HG03095 (cell line): ENCODE results near the gene ZNF91.
"Not testable (repeated sequence)": the region's sequence is repeated elsewhere in the genome, so short reads cannot be mapped to it uniquely, and the experiment has no call there.

Experiments used
- ATAC-seq: cut with Tn5 transposase; IDR thresholded peaks from one replicate; pipeline ENCODE4 v1.9.1; 2021; ENCODE audit warnings: moderate library complexity; ENCODE audit not compliant: unreplicated experiment

ZNF91 gene

DNA sequence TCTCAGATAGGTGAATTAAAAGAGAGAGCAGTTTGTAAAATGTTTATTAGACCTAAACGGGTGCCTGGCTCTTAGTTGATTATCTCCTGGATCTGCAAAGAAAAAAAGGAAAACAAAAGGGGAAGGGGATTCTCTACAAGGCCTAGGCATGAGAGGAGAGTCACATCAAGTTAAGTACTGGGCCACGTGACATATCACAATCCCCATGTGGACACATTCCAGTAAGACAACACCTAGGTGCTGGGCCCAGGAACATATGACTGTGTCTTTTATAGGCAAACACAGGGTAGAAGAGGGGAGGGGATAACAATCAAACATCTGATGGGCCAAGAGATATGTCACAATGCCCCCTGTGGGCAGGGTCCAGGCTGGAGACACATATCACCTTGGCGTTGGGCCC is 4.2 kb upstream of the ZNF91 start:
- ATAC-seq, result no peak

DNA sequence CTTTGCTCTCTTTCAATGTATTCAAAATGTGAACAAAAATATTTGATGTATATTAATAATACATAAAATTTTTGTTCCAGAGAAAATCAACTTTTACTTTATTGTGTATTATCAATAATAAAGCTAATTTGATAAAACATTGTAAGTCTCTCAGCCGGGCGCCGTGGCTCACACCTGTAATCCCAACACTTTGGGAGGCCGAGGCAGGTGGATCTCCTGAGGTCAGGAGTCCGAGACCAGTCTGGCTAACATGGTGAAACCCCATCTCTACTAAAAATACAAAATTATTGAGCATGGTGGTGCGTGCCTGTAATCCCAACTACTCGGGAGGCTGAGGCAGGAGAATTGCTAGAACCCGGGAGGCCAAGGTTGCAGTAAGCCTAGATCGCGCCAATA is 449 bp upstream of the ZNF91 start:
- not testable (repeated sequence) for ATAC-seq

DNA sequence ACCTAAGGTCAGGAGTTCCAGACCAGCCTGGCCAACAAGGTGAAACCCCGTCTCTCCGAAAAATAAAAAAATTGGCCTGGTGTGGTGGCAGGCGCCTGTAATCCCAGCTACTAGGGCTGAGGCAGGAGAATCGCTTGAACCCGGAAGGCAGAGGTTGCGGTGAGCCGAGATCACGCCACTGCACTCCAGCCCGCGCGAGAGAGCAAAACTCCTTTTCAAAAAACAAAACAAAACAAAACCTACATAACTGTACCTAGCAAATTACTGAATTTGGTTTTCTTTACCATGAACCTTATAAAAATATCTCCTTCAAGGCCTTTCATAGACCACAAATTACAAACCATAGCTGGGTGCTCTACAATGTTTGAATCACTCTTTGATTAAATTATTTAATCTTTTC is 760 bp downstream of the ZNF91 start:
- ATAC-seq, result no peak

DNA sequence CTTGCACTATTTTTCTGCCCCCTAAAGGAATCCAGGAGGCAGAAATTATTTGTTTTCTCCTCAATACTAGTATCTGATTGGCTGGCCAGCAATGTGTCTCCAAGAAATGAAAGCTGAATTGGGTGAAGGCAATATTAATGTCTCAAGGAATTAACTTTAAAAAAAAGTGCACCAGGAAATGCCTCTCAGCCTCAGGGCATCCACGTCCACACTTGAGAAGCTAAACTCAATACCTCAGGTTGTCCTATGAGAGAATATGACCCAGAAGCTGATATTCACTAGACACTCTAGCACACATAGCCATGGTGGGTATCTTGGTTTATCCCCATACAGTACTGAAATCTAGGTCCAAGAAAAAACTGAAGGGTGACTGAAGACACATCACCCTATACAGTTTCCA is 2.1 kb downstream of the ZNF91 start:
- no peak for ATAC-seq

DNA sequence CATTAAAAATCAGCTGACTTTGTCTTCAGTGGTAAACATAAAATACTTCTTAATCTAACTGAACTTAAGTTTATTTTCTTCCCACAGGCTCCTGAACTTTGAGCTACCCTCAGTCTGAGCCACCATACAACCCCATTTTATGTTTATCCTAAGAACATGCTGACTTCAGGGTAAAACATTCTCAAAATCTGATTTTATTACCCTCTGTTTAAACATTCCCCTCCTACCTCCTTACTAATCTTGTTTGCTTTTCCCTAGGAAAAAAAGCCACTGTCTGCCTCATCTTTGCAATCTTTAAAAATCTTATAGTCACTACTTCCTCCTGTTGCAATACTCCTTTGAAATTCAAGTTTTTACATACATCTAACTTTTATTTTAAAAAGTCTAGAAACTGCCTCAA is 4.0 kb downstream of the ZNF91 start:
- no peak for ATAC-seq

DNA sequence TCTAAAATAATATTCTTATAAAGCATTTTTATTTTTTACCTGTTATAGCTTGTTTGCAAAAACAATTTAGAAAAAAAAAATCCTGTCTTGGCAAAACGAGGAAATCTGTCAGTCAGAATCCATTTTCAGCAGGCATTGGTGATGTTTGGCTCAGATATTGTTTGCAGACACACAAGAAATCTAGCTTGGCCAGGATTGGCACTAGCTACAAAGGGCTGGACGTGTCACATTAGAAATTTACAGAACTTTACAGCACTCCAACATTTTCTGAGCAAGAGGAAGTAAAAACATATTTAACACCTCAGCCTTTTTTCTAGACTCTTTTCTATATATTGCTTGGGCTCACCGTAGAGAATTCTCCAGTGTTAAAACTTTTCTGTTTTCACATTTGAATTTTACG is 9.9 kb downstream of the ZNF91 start:
- ATAC-seq, result no peak

DNA sequence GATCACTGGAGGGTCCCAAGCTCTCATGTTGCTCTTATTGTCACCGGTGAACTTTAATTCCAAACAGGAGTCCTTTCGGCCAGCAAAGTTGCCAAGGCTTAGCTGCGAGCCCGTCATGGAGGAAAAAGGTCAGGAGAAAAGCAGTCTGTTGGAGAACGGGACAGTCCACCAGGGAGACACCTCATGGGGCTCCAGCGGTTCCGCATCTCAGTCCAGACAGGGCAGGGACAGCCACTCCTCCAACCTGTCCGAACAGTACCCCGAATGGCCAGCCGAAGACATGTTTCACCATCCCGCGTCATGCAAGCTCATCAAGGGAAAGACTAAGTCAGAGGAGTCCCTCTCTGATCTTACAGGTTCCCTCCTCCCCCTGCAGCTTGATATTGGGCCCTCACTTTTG is 10.4 kb downstream of the ZNF91 start:
- ATAC-seq, result no peak

DNA sequence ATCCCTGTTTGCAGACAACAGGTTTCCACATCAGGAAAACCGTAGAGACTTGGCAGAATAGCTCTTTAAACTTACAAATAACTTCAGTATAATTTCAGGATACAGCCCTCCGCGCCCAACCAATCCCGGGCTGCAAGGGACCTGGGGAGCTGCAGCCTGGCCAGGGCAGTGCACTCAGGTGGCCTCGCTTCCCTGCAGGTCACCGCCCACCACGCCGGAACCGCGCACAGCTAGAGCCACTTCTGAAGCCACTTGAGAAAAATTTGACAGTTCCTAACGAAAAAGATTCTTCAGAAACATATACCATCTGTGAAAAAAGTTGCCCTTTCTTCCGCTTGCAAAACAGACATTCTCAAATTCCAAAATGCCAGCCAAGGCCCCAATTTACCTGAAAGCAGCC is 11.1 kb downstream of the ZNF91 start:
- ATAC-seq, result no peak

DNA sequence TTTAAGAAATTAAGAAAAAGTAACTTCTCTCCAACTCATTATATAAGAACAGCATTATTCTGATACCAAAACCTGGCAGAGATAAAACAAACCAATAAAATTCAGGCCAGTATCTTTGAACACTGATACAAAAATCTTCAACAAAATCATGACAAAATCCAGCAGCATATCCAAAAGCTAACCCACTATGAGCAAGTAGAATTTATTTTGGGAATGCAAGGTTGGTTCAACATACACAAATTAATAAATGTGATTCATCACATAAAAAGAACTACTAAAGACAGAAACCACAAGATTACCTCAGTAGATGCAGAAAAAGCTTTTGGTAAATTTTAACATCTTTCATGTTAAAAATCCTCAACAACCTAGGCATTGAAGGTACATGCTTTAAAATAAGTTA is 12.3 kb downstream of the ZNF91 start:
- ATAC-seq, result no peak

DNA sequence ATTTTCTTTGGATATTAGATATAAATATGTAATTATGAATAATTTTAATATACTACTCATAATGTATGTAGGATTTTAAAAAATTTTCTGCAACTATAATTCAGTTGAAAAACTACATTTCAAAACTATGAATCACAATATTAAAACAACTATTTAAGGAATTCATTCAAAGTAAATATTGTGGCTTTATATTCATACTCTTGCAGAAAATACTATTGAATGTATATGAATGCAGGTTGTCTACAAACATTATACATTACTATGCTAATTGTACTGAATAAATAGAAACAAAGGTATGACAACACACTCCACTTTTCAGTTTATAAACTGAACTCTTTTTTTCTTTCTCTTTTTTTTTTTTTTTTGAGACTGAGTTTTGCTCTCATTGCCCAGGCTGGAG is 14.2 kb downstream of the ZNF91 start:
- ATAC-seq, result no peak

DNA sequence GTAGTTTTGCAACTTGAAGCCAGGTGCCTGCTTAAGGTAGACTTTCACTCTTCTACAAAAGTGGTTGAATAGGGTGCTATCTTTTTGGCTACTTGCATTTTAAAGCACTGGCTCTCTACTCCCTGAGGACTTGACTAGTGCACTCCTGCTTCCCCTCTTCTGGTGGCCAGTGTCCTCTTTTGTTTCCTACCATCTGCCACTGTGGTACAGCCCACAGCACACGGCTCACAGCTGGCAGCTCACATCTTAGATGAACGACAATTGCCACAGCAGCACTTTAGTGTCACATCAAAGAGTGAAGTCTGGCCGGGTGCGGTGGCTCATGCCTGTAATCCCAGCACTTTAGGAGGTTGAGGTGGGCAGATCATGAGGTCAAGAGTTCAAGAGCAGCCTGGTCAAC is 15.6 kb downstream of the ZNF91 start:
- not testable (repeated sequence) for ATAC-seq

DNA sequence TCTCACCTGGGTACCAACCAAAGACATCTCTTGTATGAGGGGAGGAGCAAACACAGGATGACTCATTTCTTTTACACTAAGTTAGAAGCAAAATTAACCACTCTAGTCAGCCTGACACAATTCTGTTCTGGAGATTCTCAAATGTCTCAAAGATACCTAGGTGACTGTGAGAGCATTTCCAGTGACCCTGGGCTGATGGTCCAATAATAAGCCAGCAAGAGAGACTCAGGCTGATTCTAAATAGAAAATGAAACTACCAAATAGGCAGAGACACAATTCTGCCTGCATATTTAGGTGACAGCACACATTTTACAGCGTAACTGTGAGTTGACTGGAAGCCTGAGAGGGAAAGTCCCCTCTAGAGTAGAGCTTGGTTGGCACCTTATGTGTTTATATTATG is 16.3 kb downstream of the ZNF91 start:
- ATAC-seq, result no peak

DNA sequence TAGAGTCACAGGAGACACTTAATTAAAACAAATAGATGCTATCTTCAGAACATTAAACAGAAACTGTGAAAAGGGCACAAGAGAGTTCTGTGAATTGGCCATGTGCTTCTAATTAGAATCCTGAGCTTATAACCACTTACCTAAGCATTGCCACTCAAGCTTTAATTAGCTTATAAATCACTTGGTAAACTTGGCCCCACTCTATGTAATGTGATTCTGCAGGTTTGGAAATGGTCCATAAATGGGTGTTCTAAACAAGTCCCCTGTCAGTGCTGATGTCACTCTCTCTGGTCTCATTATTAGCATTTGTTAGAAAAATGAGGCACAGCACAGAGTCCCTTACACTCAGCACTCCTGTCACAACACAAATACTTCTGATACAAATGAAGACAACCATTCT is 18.0 kb downstream of the ZNF91 start:
- ATAC-seq, result no peak

DNA sequence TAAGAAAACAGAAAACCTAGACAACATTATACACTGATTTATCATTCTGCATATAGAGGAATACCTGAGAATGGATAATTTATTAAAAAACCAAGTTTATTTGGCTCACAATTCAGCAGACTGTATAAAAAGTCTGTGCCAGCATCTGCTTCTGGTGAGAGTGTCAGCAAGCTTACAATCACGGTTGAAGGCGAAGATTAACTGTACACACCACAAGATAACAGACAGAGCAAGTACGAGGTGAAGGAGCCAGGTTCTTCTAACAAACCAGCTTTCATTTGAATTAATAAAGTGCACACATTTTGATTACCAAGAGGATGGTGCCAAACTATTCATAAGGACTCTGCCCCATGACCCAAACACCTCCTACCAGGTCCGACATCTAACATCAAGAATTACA is 28.8 kb downstream of the ZNF91 start:
- ATAC-seq, result no peak

DNA sequence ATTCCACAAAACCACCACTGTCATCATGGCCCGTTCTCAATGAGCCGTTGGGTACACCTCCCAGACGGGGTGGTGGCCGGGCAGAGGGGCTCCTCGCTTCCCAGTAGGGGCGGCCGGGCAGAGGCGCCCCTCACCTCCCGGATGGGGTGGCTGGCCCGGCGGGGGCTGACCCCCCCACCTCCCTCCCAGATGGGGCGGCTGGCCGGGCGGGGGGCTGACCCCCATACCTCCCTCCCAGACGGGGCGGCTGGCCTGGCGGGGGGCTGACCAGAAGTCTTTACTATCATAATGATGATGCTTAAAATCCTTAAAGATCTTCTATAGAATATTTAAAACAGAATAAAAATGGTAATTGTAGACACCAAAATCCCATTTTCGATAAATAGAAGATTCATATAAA is 29.2 kb downstream of the ZNF91 start:
- ATAC-seq, result not testable (repeated sequence)

DNA sequence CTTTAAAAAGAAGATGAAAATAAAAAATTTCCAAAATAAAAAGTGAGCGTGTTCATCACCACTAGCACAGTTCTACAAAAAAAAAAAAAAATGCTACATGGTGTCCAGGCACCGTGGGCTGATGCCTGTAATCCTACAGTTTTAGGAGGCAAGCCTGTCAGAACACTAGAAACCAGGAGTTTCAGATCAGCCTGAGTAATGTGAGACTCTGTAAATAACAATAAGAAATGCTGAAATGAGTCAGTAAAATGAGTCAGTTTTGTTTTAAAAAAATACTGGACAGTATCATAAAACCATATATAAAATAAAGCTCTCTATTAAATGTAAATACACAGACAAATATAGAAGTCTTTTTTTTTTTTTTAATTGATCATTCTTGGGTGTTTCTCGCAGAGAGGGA is 30.0 kb downstream of the ZNF91 start:
- no peak for ATAC-seq

DNA sequence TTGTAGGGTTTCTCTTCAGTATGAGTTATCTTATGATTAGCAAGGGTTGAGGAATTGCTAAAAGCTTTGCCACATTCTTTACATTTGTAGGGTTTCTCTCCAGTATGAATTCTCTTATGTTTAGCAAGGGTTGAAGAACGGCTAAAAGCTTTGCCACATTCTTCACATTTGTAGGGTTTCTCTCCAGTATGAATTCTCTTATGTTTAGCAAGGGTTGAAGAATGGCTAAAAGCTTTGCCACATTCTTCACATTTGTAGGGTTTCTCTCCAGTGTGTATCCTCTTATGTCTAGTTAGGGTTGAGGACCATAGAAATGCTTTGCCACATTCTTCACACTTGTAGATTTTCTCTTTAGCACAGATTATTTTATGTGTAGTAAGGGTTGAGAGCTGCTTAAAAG is 33.4 kb downstream of the ZNF91 start:
- not testable (repeated sequence) for ATAC-seq

DNA sequence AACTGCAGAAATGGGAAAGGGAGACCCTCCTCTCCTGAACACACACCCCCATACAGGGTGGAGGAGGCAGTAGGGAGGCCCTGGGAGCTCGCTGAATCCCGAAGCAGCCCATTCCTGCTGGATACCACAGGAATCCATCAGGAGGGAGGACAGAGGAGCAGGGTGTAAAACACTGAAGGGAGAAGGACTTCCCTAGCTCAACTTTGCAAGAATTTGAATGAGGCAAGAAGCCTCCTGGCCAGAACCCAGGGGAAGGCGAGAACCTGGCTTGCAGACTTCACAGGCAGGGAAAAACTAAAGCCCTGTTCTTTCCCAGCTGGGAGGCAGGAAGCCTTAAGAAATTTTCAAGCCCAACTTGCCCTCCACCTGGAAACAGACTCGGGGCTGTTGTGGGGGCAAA is 43.5 kb downstream of the ZNF91 start:
- ATAC-seq, result no peak

DNA sequence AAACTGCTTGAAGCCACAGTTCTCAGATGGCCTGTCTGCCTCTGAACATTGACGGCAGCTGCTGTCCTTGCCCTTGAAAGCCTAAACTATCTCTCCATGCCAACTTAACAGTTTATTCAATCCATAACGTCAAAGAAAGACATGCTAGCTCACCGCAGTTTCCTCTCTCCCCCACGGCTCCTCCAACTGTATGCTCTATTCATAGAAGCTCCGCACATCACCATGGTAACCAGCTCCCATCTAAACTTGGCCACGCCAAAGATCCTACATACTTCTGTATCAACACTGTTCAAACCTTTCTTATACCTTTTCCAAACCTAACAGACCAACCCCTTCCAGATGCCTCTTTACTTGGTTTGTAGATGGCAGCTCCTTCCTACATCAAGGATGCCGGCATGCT is 48.6 kb downstream of the ZNF91 start:
- no peak for ATAC-seq

DNA sequence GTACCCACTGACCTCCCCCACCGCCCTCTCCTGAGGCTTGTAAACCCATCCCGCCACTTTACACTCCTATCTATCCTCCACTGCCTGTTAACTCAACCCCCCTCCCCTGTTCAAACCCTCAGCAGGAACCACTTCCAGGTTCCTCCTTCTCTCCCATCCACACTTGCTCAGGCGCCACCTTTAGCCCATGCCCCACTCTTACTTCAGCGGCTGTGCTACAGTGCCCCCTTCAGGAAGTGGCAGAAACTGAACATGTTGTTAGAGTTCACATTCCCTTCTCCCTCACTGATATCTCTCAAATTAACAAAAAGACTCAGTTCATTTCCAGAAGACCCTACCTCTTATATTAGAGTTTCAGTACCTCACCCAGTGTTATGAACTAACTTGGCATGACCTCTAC is 49.4 kb downstream of the ZNF91 start:
- ATAC-seq, result no peak

DNA sequence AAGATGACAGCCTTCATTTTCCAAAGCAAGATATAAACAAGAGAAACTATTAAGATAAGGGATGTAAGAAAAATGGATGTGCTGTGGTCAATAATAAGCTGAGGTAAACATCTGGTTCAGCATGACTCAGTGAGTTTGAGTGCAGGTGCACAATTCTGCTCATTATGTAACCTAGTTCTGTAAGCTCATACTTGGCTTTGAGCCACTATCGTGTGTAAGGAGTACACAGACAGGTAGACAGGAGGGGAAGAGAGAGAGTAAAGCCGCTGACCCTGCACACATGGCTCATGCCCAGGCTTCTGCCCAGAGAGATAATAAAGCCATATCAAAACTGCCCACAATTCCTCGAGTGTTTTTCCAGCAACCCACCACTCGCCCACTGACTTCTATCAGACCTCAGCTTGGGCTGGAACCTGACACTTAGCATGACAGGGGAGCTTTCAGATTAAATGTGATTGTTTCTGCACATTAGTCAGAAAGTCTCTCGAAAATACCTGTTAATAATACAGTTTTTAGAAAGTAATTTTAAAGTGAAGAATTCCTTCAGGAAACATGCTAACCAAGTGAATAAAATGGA is 51.7 kb downstream of the ZNF91 start:
- ATAC-seq, result no peak

DNA sequence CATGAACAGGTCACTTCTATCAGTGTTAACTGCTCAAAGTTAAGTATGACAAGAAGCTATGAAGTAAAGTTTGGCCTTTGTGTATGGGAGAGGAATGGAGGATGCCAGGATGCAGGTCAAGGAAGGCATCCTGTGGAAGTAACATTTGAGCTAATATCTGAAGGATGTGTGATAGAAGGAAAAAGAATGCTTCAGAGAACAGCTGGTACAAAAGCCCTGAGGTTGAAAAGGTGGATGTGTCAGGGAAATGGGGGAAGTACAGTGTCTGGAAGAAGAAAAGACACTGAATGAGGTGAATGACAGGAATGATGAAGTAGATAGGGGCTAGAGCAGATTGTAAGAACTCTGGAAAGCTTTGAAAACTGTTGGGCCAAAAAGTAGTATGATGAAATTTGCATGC is 67.1 kb downstream of the ZNF91 start:
- no peak for ATAC-seq

DNA sequence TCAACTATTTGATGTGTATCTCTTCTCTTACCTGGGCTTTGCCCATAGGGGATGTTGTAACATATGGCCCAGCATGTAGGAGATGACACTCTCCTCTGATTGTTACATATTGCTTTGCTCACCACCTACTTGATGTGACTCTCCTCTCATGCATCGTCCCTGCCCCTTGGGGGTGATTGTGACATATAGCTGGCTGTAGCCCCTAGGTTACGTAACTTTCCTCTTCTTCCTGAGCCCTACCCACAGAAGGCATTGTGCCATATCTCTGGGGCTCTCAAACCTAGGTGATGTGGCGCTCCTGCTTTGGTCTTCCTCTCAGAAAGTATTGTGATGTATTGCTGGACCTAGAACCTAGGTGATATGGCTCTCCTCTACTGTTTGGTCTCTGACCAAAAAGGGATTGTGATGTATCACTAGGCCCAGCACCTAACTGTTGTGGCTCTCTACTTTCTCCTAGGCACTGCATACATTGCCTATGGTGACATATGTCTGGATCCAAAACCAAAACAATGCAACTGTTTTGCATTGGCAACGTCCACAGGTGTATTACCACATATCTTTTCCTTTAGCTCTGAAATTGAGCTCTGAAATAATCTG is 73.2 kb downstream of the ZNF91 start:
- no peak for ATAC-seq
